ENCODE measurements around the gene ROS1.
"Not testable (repeated sequence)": the region's sequence is repeated elsewhere in the genome, so short reads cannot be mapped to it uniquely, and the experiment has no call there.

ROS1 gene

DNA sequence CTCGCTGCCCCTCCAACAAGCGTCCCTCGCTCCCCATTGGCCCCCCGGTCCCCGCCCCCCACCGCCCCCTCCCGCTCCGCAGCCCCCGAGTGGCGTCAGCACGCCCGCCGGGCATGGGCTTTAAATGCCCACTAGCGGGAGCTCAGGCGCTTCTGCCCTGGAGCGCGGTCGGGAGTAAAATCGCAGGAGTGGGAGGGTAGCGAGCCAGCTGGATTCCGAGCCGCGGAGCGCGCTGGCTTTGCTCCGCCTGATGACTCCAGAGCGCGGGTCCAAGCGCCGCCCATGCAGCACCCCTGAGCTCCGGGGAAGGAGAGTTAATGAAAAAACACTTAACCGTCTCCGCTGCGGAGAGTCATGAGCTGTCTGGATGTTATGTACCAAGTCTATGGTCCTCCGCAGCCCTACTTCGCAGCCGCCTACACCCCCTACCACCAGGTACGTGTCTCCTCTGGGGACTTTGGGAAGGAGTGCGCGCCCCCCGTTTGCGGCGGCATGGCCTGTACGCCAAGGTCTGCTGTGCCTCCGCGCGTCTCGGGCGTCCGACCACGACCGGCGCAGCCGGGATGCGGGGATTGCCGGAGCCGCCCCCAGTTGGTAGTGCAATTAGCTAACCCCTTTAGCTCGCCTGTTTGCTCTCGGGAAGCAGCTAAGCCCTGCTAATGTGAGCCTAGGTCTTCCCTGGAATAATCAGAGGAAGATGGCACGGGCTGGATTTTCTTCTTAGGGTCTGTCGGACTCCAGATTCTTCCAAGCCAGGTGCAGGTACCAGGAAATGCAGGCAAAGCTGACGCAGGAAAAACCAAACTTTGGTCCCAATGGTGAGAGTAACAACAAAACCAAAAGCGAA is 160.1 kb downstream of the ROS1 start, which contains the start of gene VGLL2:
Gene VGLL2 (plus strand): TSS at position 149 of the 847 bp plus-strand sequence. CDS start 206 bp downstream, at position 355.
- no peak for DNase-seq

GRCh38 chr6:117264692-117265409 is 160.9 kb downstream of the ROS1 start:
- no peak for DNase-seq

GRCh38 chr6:117264369-117264691 is 161.4 kb downstream of the ROS1 start:
- DNase-seq, result no peak

GRCh38 chr6:117263353-117263927 is 162.3 kb downstream of the ROS1 start:
- no peak for DNase-seq

DNA sequence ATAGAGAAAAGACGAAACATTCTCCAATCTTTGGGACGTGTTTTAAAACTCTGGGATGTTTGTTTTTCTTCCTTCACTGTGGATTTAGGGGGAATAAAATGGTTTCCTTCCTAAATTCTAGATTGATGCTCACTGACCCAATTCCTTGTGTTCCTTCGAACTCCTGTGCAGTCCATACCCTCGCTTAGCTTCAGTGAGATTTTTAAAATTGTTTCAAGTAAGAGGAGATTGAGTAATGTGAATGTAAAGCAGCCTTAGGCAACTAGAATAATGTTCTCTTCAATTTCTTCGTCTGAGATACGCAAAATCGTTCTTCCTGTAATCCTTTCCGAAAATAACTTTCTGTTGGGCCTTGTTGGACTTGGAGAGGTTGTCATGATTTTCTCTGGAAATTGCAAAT is 162.9 kb downstream of the ROS1 start:
- DNase-seq, result no peak

GRCh38 chr6:117253785-117254184 is 172.0 kb downstream of the ROS1 start:
- DNase-seq, result no peak

DNA sequence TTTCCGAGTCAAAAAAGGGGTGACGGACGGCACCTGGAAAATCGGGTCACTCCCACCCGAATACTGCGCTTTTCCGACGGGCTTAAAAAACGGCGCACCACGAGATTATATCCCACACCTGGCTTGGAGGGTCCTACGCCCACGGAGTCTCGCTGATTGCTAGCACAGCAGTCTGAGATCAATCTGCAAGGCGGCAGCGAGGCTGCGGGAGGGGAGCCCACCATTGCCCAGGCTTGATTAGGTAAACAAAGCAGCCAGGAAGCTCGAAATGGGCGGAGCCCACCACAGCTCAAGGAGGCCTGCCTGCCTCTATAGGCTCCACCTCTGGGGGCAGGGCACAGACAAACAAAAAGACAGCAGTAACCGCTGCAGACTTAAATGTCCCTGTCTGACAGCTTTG is 180.8 kb downstream of the ROS1 start:
- DNase-seq, result not testable (repeated sequence)

GRCh38 chr6:117244571-117244970 is 181.2 kb downstream of the ROS1 start:
- DNase-seq, result not testable (repeated sequence)

Measured in SHP77 (cell line).